ENCODE data around the gene AOPEP. TPM values are rescaled to one million over a fixed set of nuclear protein-coding genes. Genes with fewer than 3 reads are reported as not detected.

AOPEP gene
- total RNA-seq, 4 donors from 2014 or later = 80.7 to 428 (median 126) TPM

DNA sequence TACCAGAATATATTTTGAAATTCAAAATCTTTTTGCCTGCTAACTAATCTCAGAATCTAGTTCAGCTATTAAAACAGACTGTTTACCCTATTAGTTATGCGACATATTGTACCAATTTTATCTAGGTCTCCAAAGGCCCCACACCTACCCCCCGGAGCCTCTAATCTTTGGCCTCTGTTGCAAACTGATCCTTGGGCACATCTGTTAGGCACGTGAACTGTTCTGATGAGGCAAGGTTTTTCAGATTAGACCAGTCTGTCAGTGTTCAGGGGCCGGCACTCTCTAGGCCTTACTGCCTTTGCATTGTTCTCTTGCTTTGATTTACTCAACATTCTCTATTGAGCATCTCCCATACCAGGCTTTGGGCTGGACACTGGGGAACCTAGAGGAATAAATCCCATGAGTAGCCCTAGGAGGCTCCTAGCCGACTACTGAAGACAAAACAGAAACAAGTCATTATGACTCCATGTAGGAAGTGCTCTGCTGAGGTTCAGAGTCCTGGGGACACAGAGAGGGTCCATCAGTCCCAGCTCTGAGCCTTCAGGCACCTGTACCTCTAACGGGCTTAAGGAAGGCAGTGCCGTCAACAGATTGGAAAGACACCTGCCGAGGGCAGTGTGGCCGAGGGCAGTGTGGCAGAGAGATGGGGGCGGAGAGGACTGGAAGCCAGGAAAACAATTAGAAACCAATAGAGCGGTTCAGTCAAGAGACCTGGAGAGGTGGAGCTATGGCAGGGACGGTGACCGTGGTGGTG is 245.1 kb downstream of the AOPEP start:
- Histone ChIP-seq H3K27ac (peak overlapping the region; percentile 26 to 42), H3K4me3 (no peak overlapping the region), H3K36me3 (no peaks in the 10 kb centered on the region), H3K27me3 (no peaks in the 10 kb centered on the region), H3K9me3 (no peaks in the 10 kb centered on the region), H3K4me1 (no peaks in the 10 kb centered on the region)
- no peak for DNase-seq
- intact Hi-C loops (cut with DNase I; ENCODE audit: low total_unique reads) = no loop called here
- TF ChIP-seq POLR2A (IDR thresholded peaks at IDR 0.05) = no peak
- TF ChIP-seq, protein P1, sequence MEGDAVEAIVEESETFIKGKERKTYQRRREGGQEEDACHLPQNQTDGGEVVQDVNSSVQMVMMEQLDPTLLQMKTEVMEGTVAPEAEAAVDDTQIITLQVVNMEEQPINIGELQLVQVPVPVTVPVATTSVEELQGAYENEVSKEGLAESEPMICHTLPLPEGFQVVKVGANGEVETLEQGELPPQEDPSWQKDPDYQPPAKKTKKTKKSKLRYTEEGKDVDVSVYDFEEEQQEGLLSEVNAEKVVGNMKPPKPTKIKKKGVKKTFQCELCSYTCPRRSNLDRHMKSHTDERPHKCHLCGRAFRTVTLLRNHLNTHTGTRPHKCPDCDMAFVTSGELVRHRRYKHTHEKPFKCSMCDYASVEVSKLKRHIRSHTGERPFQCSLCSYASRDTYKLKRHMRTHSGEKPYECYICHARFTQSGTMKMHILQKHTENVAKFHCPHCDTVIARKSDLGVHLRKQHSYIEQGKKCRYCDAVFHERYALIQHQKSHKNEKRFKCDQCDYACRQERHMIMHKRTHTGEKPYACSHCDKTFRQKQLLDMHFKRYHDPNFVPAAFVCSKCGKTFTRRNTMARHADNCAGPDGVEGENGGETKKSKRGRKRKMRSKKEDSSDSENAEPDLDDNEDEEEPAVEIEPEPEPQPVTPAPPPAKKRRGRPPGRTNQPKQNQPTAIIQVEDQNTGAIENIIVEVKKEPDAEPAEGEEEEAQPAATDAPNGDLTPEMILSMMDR (IDR thresholded peaks at IDR 0.05) = no peak

GRCh38 chr9:94973451-94973941 is 247.0 kb downstream of the AOPEP start:
- TF ChIP-seq, protein P1 (IDR thresholded peaks at IDR 0.05) = no peak
- TF ChIP-seq POLR2A (IDR thresholded peaks at IDR 0.05) = no peak
- Histone ChIP-seq H3K27me3 (no peaks in the 10 kb centered on the region), H3K27ac (peak overlapping the region; percentile 58 to 75), H3K36me3 (no peaks in the 10 kb centered on the region), H3K4me3 (no peak overlapping the region), H3K9me3 (no peaks in the 10 kb centered on the region), H3K4me1 (no peaks in the 10 kb centered on the region)
- no peak for DNase-seq
- intact Hi-C loops (cut with DNase I; ENCODE audit: low total_unique reads) = no loop called here

- peak overlapping the region; percentile 58 to 75 for H3K27ac ChIP-seq
- DNase-seq = no peak
- H3K9me3 ChIP-seq = no peaks in the 10 kb centered on the region
- no peaks in the 10 kb centered on the region for H3K4me1 ChIP-seq
- intact Hi-C loops (cut with DNase I; ENCODE audit: low total_unique reads) = no loop called here
- no peaks in the 10 kb centered on the region for H3K36me3 ChIP-seq
- H3K4me3 ChIP-seq = no peak overlapping the region
- TF ChIP-seq, protein P1 (IDR thresholded peaks at IDR 0.05) = no peak
- no peak for TF ChIP-seq POLR2A (IDR thresholded peaks at IDR 0.05)
- H3K27me3 ChIP-seq = no peaks in the 10 kb centered on the region
These were observed 247.8 kb downstream of the AOPEP start for GRCh38 chr9:94974154-94974879.

DNA sequence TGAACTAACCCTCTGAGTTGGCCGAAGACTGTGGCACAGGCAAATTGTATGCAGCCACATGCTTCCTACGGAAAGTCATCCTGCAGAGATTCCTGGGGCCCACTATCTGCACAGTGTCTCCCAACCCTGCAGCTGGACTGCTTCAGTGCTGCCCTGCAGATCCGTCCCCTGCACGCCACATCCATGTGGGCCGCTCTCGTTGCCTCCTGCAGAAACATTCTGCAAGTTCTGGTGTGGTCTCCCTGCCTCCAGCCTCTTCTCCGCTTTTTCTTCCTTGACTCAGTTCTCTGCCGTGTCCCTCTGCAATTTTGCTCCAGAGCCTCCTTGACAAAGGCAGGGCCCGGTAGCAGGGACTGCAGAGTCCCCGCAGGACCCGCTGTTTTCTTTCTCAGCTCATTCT is 249.0 kb downstream of the AOPEP start:
- no peak for TF ChIP-seq POLR2A (IDR thresholded peaks at IDR 0.05)
- TF ChIP-seq, protein P1 (IDR thresholded peaks at IDR 0.05) = no peak
- no peak for DNase-seq
- no peaks in the 10 kb centered on the region for H3K27me3 ChIP-seq

GRCh38 chr9:94976077-94976476 is 249.6 kb downstream of the AOPEP start:
- Histone ChIP-seq H3K36me3 (no peaks in the 10 kb centered on the region), H3K27me3 (no peaks in the 10 kb centered on the region), H3K4me3 (no peak overlapping the region), H3K27ac (peak overlapping the region; percentile 32 to 47), H3K4me1 (peaks cover 0 to 3% of the 10 kb centered on the region in 2 donors), H3K9me3 (no peaks in the 10 kb centered on the region)
- intact Hi-C loops (cut with DNase I; ENCODE audit: low total_unique reads) = no loop called here
- TF ChIP-seq, protein P1 (IDR thresholded peaks at IDR 0.05) = no peak
- no peak for DNase-seq

More for the DNA sequence above, 249.0 kb downstream of the AOPEP start:
- Histone ChIP-seq H3K9me3 (no peaks in the 10 kb centered on the region), H3K4me3 (no peak overlapping the region), H3K27ac (peak overlapping the region in 1 of 2 donors; percentile 47), H3K36me3 (no peaks in the 10 kb centered on the region), H3K4me1 (peaks cover 0 to 3% of the 10 kb centered on the region in 2 donors)
- intact Hi-C loops (cut with DNase I; ENCODE audit: low total_unique reads) = no loop called here

Data from uterus (tissue), 4 donors.